HepG2 (cell line): ENCODE results near the gene STBD1. TPM values are rescaled to one million over a fixed set of nuclear protein-coding genes. Genes with fewer than 3 reads are reported as not detected.

ENCODE experiments used
- AGO2 ChIP-seq: fragments of 200-400 bp; formaldehyde crosslinking; optimal IDR thresholded peaks from 2 replicates; pipeline ENCODE3; 2017; ENCODE audit warnings: mild to moderate bottlenecking, low read depth, low read length, moderate library complexity
- ELF3 ChIP-seq: IDR thresholded peaks from 2 replicates; pipeline ENCODE4 v1.6.1; 2016; ENCODE audit warnings: missing genetic modification reagents, missing compliant biosample characterization
- ELF4 ChIP-seq: sonication (generic); formaldehyde crosslinking; IDR thresholded peaks from 2 replicates; pipeline ENCODE4 v1.5.0; 2020; ENCODE audit warnings: missing genetic modification reagents, mild to moderate bottlenecking, moderate library complexity, borderline replicate concordance
- GATAD2A ChIP-seq: IDR thresholded peaks from 2 replicates; pipeline ENCODE4 v1.6.1; 2016
- HHEX ChIP-seq: IDR thresholded peaks from 2 replicates; pipeline ENCODE4 v1.6.1; 2016; ENCODE audit warnings: control low read depth
- KDM6A ChIP-seq: IDR thresholded peaks from 2 replicates; pipeline ENCODE4 v1.6.1; 2016; ENCODE audit warnings: low read depth
- NFIC ChIP-seq: IDR thresholded peaks from 2 replicates; pipeline ENCODE4 v1.6.1; 2012; ENCODE audit warnings: mild to moderate bottlenecking, low read length, inconsistent platforms
- REPIN1 ChIP-seq: sonication (generic); formaldehyde crosslinking; IDR thresholded peaks from 2 replicates; pipeline ENCODE4 v1.8.0; 2022; ENCODE audit warnings: missing genetic modification reagents, low read depth, mild to moderate bottlenecking, borderline replicate concordance
- RXRB ChIP-seq: IDR thresholded peaks from 2 replicates; pipeline ENCODE4 v1.6.1; 2016; ENCODE audit warnings: borderline replicate concordance, missing genetic modification reagents, missing compliant biosample characterization
- SAP130 ChIP-seq: IDR thresholded peaks from 2 replicates; pipeline ENCODE4 v1.6.1; 2016; ENCODE audit warnings: low read depth
- TBX3 ChIP-seq: fragments of 450-650 bp; IDR thresholded peaks from 2 replicates; pipeline ENCODE4 v1.6.1; 2017; ENCODE audit warnings: antibody characterized with exemption, mild to moderate bottlenecking, inconsistent platforms, borderline replicate concordance
- ZNF430 ChIP-seq: sonication (generic); formaldehyde crosslinking; IDR thresholded peaks from 2 replicates; pipeline ENCODE4 v1.9.0; 2021; ENCODE audit warnings: mild to moderate bottlenecking, missing genetic modification reagents
- ZNF652 ChIP-seq: IDR thresholded peaks from 2 replicates; pipeline ENCODE4 v1.6.1; 2016; ENCODE audit warnings: low read depth, borderline replicate concordance
- polyA plus RNA-seq, 8 experiments: library from polyadenylated mRNA; depleted of rRNA in 3 of 8; stranded (reverse) in 7 of 8; unstranded in 1 of 8; fragments of >200 nt; fragmentation: Illumina TruSeq in 4 of 8; extraction: Trizol in 4 of 8; gene quantifications; 2 replicates each; pipeline versions ENCODE4 v1.2.1 to v1.2.3, GENCODE V29; 2011 to 2016; ENCODE audit warnings: low read depth in 4 of 8, missing spikeins in 1 of 8, mixed read lengths in 1 of 8; ENCODE audit not compliant: insufficient read depth in 1 of 8
- total RNA-seq, 5 experiments: library from RNA; depleted of rRNA; stranded (reverse); fragments of >200 nt; fragmentation: Illumina TruSeq; extraction: Trizol; gene quantifications; 2 replicates each; pipeline ENCODE4 v1.2.3, GENCODE V29; 2016; ENCODE audit warnings: low read depth in 1 of 5
- TF ChIP-seq, protein P1 (sequence below): IDR thresholded peaks from 2 replicates; pipeline ENCODE4 v1.4.0; 2020; ENCODE audit warnings: mild to moderate bottlenecking, missing genetic modification reagents
- TF ChIP-seq, protein P2 (sequence below): sonication (generic); formaldehyde crosslinking; IDR thresholded peaks from 2 replicates; pipeline ENCODE4 v1.5.1; 2020; ENCODE audit warnings: missing genetic modification reagents, mild to moderate bottlenecking, borderline replicate concordance
- TF ChIP-seq, protein P3 (sequence below): sonication (generic); formaldehyde crosslinking; IDR thresholded peaks from 2 replicates; pipeline ENCODE4 v1.5.0; 2020; ENCODE audit warnings: mild to moderate bottlenecking, missing genetic modification reagents
- TF ChIP-seq, protein P4 (sequence below): IDR thresholded peaks from 2 replicates; pipeline ENCODE4 v1.6.1; 2016; ENCODE audit warnings: mild to moderate bottlenecking
- TF ChIP-seq, protein P5 (sequence below), 2 experiments: sonication (generic) in 1 of 2; formaldehyde crosslinking in 1 of 2; IDR thresholded peaks; 2 replicates each; pipeline versions ENCODE4 v1.4.0 to v1.6.1; 2016 to 2020; ENCODE audit warnings: borderline replicate concordance in 1 of 2, low read depth in 1 of 2, mild to moderate bottlenecking in 1 of 2, missing genetic modification reagents in 1 of 2

STBD1 gene
- total and polyA plus RNA-seq, 2 of the 13 experiments (the other 11 are each of a cell fraction or from before 2014, with no cell fraction given), result 2.8 to 4.3 TPM

DNA sequence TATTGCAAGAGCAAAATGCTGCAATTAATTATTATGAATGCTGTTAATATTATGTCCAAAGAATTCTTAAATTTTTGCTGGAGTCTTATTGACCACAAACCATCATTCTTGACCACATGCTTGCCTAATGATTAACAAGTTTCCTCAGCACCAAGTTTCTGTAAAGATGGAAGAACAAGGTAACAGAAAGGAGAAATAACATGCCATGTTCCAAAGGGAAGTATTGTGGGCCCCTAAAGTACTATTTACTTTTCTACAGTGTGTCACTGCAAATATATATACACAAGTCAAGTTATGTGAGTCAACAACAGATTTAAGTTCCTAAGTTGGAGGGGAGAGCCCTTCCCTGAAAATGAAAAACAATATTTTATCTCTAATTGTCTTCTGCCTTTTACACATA is 34.5 kb upstream of the STBD1 start (continued):
- TF ChIP-seq, protein P1, sequence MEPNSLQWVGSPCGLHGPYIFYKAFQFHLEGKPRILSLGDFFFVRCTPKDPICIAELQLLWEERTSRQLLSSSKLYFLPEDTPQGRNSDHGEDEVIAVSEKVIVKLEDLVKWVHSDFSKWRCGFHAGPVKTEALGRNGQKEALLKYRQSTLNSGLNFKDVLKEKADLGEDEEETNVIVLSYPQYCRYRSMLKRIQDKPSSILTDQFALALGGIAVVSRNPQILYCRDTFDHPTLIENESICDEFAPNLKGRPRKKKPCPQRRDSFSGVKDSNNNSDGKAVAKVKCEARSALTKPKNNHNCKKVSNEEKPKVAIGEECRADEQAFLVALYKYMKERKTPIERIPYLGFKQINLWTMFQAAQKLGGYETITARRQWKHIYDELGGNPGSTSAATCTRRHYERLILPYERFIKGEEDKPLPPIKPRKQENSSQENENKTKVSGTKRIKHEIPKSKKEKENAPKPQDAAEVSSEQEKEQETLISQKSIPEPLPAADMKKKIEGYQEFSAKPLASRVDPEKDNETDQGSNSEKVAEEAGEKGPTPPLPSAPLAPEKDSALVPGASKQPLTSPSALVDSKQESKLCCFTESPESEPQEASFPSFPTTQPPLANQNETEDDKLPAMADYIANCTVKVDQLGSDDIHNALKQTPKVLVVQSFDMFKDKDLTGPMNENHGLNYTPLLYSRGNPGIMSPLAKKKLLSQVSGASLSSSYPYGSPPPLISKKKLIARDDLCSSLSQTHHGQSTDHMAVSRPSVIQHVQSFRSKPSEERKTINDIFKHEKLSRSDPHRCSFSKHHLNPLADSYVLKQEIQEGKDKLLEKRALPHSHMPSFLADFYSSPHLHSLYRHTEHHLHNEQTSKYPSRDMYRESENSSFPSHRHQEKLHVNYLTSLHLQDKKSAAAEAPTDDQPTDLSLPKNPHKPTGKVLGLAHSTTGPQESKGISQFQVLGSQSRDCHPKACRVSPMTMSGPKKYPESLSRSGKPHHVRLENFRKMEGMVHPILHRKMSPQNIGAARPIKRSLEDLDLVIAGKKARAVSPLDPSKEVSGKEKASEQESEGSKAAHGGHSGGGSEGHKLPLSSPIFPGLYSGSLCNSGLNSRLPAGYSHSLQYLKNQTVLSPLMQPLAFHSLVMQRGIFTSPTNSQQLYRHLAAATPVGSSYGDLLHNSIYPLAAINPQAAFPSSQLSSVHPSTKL (CRISPR knock-in tag), result peak; percentile 89
- TF ChIP-seq REPIN1 (no peak), HHEX (CRISPR knock-in tag) (peak; percentile 70; the same call in 1 of the 2 replicates), SAP130 (CRISPR knock-in tag) (0 out of 2 replicates have a peak, but pooled peaks have one; percentile 50), NFIC (peak; percentile 53; the same call in 1 of the 2 replicates), ELF3 (CRISPR knock-in tag) (peak; percentile 81), ZNF652 (CRISPR knock-in tag) (no peak), KDM6A (CRISPR knock-in tag) (0 out of 2 replicates have a peak, but pooled peaks have one; percentile 51), RXRB (peak; percentile 29; the same call in 1 of the 2 replicates), ELF4 (CRISPR knock-in tag) (no peak), GATAD2A (peak; percentile 81), ZNF430 (CRISPR knock-in tag) (no peak), TBX3 (no peak), AGO2 (no peak)
- TF ChIP-seq, protein P2, sequence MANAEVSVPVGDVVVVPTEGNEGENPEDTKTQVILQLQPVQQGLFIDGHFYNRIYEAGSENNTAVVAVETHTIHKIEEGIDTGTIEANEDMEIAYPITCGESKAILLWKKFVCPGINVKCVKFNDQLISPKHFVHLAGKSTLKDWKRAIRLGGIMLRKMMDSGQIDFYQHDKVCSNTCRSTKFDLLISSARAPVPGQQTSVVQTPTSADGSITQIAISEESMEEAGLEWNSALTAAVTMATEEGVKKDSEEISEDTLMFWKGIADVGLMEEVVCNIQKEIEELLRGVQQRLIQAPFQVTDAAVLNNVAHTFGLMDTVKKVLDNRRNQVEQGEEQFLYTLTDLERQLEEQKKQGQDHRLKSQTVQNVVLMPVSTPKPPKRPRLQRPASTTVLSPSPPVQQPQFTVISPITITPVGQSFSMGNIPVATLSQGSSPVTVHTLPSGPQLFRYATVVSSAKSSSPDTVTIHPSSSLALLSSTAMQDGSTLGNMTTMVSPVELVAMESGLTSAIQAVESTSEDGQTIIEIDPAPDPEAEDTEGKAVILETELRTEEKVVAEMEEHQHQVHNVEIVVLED (CRISPR knock-in tag), result no peak
- TF ChIP-seq, protein P3, sequence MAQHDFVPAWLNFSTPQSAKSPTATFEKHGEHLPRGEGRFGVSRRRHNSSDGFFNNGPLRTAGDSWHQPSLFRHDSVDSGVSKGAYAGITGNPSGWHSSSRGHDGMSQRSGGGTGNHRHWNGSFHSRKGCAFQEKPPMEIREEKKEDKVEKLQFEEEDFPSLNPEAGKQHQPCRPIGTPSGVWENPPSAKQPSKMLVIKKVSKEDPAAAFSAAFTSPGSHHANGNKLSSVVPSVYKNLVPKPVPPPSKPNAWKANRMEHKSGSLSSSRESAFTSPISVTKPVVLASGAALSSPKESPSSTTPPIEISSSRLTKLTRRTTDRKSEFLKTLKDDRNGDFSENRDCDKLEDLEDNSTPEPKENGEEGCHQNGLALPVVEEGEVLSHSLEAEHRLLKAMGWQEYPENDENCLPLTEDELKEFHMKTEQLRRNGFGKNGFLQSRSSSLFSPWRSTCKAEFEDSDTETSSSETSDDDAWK (CRISPR knock-in tag), result no peak
- TF ChIP-seq, protein P4, sequence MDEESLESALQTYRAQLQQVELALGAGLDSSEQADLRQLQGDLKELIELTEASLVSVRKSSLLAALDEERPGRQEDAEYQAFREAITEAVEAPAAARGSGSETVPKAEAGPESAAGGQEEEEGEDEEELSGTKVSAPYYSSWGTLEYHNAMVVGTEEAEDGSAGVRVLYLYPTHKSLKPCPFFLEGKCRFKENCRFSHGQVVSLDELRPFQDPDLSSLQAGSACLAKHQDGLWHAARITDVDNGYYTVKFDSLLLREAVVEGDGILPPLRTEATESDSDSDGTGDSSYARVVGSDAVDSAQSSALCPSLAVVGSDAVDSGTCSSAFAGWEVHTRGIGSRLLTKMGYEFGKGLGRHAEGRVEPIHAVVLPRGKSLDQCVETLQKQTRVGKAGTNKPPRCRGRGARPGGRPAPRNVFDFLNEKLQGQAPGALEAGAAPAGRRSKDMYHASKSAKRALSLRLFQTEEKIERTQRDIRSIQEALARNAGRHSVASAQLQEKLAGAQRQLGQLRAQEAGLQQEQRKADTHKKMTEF (CRISPR knock-in tag), result peak; percentile 51
- TF ChIP-seq, protein P5, sequence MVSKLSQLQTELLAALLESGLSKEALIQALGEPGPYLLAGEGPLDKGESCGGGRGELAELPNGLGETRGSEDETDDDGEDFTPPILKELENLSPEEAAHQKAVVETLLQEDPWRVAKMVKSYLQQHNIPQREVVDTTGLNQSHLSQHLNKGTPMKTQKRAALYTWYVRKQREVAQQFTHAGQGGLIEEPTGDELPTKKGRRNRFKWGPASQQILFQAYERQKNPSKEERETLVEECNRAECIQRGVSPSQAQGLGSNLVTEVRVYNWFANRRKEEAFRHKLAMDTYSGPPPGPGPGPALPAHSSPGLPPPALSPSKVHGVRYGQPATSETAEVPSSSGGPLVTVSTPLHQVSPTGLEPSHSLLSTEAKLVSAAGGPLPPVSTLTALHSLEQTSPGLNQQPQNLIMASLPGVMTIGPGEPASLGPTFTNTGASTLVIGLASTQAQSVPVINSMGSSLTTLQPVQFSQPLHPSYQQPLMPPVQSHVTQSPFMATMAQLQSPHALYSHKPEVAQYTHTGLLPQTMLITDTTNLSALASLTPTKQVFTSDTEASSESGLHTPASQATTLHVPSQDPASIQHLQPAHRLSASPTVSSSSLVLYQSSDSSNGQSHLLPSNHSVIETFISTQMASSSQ (IDR thresholded peaks at IDR 0.05; ENCODE audit: low read depth), result peak; percentile 66
- TF ChIP-seq, protein P5 (CRISPR knock-in tag; IDR thresholded peaks at IDR 0.05; ENCODE audit: borderline replicate concordance), result no peak
